HG02840 (cell line): Measurements from ENCODE around the gene IMPG2.

ENCODE experiments used
- ATAC-seq: cut with Tn5 transposase; IDR thresholded peaks from one replicate; pipeline ENCODE4 v1.9.1; 2021; ENCODE audit warnings: mild to moderate bottlenecking, moderate library complexity, moderate number of reproducible peaks; ENCODE audit not compliant: unreplicated experiment, low FRiP score

The IMPG2 gene

DNA sequence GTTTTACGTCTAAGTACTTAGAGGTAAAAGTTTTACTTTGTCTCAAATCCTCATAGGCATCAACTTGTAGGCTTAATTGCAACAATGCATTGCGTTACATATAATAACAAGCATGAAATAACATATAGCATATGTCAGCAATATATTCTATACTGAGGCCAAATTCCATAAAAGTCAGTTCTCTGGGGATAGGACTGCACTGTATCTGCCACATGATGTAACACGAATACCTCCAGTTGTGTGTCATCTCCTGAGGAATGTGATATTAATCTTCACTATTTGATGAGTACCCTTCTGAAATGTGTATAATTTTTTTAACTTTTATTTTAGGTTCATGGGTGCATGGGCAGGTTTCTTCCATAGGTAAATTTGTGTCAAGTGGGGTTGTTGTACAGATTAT lies 126.4 kb downstream of the IMPG2 start:
- no peak for ATAC-seq

DNA sequence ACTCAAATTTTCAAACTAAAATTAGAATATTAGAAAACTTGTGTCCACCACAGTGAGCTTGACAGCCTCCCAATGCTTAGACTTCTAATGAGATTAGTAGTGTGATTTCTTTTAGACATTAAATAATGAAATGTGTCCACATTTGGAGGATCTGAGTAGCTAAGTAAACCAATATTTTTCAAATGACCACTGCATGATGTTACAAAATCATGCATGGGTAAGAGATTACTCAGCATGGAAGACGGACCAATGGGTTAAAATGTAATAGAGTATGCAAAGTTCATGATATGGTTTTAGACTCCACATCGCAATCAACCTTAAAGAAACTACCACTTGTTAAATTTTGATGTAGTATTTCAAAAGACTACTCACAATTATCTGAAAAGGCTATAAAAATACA lies 130.6 kb downstream of the IMPG2 start:
- no peak for ATAC-seq

DNA sequence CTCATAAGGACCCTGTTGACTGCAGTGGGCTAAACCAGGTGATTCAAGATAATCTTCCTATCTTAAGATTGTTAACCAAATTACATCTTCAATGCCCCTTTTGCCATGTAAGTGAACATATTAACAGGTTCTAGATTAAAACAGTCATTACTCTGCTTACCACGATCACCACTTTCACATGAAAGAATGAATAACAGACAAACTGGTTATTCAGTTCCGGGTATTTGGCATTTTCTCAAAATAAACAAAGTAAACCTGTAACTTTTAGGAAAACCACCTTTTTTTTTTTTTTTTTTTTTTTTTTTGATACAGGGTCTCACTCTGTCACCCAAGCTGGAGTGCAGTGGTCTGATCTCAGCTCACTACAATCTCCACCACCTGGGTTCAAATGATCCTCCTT lies 131.2 kb downstream of the IMPG2 start:
- no peak for ATAC-seq

DNA sequence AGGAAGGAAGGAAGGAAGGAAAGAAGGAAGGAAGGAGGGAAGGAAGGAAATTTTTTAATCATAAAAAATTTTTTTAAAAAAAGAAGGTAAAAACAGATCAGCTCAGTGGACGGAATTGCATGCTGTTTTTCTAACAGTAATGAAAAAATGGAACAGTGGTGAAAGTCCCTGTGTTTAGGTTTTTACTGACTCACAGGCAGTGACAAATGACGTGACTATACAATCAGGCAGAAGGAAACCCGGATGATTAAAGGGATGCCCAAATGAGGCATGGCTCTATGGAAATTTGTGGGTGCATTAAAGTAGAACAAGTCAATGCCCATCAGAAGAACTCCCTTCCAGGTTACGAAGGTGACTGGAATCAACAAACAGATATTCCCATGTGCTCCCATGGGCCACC lies 135.0 kb downstream of the IMPG2 start:
- no peak for ATAC-seq

DNA sequence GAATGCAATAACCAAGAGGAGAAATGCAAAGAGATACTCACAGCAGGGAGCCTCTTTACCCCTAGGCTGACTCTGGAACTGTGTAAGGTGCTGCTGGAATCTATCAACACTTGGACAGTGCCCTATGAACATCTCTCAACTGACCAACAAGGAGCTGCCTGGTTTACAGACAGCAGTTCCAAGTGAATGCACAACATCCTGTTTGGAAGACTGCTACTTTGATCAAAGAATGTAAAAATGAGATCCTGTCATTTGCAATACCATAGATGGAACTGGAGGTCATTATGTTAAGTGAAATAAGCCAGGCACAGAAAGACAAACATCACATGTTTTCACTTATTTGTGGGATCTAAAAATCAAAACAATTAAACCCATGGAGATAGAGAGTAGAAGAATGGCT lies 136.3 kb downstream of the IMPG2 start:
- no peak for ATAC-seq

DNA sequence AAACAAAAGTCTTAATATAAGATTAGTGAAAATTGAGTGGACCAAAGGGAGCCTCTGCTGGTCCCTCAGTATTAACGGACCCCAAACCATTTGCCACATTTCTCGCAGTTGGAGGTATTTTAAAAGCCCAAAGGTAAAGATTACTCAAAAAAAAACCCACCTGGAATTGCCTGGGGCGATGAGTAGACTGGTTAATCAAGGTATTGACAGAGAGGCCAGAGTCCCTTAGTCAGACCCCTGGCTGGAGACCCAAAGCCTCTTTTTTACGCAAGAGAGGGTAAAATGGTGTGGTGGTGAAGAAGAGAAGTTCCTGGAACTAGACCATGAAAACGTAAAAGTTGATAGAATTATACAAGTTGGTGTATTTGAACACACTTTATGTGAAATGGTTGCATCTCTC lies 137.2 kb downstream of the IMPG2 start:
- ATAC-seq: no peak

DNA sequence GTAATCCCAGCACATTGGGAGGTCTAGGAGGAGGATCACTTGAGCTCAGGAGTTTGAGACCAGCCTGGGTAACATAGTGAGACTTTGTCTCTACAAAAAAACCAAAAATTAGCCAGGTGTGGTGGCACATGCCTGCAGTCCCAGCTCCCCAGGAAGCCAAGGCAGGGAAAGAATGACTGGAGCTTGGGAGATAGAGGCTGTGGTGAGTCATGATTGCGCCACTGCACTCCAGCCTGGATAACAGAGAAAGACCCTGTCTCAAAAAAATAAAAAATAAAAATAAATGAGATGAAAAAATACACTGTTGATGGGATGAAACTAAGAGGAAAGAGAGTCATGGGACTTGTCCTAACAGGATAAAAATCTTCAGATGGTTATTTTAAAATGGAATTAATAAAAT lies 137.6 kb downstream of the IMPG2 start:
- ATAC-seq: no peak

DNA sequence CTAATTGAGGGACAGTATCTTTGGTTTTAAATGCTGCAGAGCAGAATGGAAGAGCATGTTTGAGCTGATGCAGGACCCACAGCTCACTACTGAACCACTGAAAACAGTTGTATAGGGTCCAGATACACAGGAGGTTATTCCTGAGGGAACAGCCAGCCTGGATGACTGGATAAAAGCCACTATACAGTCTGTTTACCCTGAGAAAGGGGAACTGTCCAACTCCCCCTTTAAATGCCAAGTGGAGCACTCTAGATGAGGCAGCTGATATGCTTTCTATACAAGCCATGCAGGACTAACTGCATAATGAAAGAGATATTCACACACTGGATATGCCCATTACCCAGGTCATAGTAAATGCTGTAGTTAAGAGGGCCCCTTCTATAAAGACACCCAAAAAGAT lies 138.6 kb downstream of the IMPG2 start:
- no peak for ATAC-seq

DNA sequence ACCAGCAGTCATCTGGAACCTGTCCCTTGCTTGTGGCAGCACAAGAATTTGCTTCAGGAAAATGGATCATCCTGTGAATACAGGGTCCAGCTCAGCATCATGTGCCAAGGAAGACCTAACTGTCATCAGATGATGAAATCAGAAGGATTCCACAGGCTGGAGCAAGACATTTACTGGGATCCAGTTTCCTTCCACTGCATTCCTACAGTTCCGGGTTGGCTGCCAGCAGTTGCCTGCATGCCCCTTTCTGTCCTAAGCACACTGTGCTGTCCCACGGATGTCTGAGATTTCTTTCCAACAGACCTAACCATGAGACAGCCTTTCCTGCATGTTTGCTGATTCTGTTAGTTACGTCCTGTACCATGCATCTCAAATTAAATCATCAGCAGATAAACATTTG lies 140.7 kb downstream of the IMPG2 start:
- ATAC-seq: no peak

DNA sequence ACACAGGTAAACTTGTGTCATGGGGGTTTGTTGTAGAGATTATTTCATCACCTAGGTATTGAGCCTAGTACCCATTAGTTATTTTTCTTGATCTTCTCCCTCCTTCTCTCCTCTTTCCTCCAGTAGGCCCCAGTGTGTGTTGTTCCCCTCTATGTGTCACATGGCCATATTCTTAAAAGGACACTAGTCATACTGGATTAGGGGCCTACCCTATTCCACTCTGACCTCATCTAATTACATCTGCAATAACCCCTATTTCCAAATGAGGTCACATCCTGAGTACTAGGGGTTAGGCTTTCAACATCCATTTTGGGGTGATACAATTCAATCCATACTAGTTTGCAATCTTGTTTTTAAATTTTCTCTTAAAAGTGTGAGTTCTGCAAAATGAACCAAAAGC lies 142.8 kb downstream of the IMPG2 start:
- no peak for ATAC-seq
